Keratinocyte (primary cell): ENCODE results near the gene SMYD3. TPM values are rescaled to one million over a fixed set of nuclear protein-coding genes. Genes with fewer than 3 reads are reported as not detected.

Source experiments
- DNase-seq: peaks from one replicate; pipeline ENCODE4 v3.0.0-alpha.2; 2011; ENCODE audit warnings: low read depth, missing footprints, low spot score
- FAIRE-seq: peaks from 2 replicates; lab custom pipeline; 2011; peaks lifted over from hg19 to GRCh38; lab: Jason Lieb, UNC
- H2AFZ ChIP-seq: 2 replicates; pipeline ENCODE4 v1.6.0; 2012; ENCODE audit warnings: low read length, control low read depth, inconsistent platforms; ENCODE audit not compliant: control insufficient read depth
- H3K27ac ChIP-seq: 2 replicates; pipeline ENCODE4 v1.5.1; 2011; ENCODE audit warnings: low read length; ENCODE audit not compliant: control insufficient read depth, insufficient read depth
- H3K27me3 ChIP-seq: 3 replicates; pipeline ENCODE4 v1.6.0; 2011; ENCODE audit warnings: low read length; ENCODE audit not compliant: control insufficient read depth, insufficient read depth; ENCODE audit errors: extremely low read depth
- H3K36me3 ChIP-seq, 2 experiments: 2 replicates in 1 of 2; 3 replicates in 1 of 2; pipeline ENCODE4 v1.5.1; 2011; ENCODE audit warnings: low read length in 2 of 2, mild to moderate bottlenecking in 1 of 2; ENCODE audit not compliant: control insufficient read depth in 2 of 2, insufficient read depth in 2 of 2; ENCODE audit errors: extremely low read depth in 1 of 2
- H3K4me1 ChIP-seq: 3 replicates; pipeline ENCODE4 v1.5.1; 2011; ENCODE audit warnings: low read length; ENCODE audit not compliant: control insufficient read depth, insufficient read depth; ENCODE audit errors: extremely low read depth
- H3K4me2 ChIP-seq: 3 replicates; pipeline ENCODE4 v1.6.0; 2011; ENCODE audit warnings: low read depth, low read length; ENCODE audit not compliant: control insufficient read depth, insufficient read depth; ENCODE audit errors: extremely low read depth
- H3K4me3 ChIP-seq, 3 experiments: fragments of 200-600 bp in 1 of 3; sonication (generic) in 1 of 3; 2 replicates in 2 of 3; 3 replicates in 1 of 3; pipeline ENCODE4 v1.5.1; 2011 to 2016; ENCODE audit warnings: low read length in 3 of 3, mild to moderate bottlenecking in 3 of 3, control low read depth in 2 of 3, inconsistent platforms in 1 of 3, low read depth in 1 of 3, mixed read lengths in 1 of 3, mixed run types in 1 of 3, moderate library complexity in 1 of 3; ENCODE audit not compliant: control insufficient read depth in 2 of 3, insufficient read depth in 2 of 3; ENCODE audit errors: extremely low read depth in 1 of 3
- H3K79me2 ChIP-seq: 2 replicates; pipeline ENCODE4 v1.6.0; 2012; ENCODE audit warnings: low read length; ENCODE audit not compliant: control insufficient read depth, insufficient read depth
- H3K9ac ChIP-seq: 3 replicates; pipeline ENCODE4 v1.6.0; 2011; ENCODE audit warnings: low read length; ENCODE audit not compliant: control insufficient read depth, insufficient read depth; ENCODE audit errors: extremely low read depth
- H3K9me1 ChIP-seq: 3 replicates; pipeline ENCODE4 v1.6.0; 2011; ENCODE audit warnings: low read length; ENCODE audit not compliant: control insufficient read depth, insufficient read depth; ENCODE audit errors: extremely low read depth
- H3K9me3 ChIP-seq: 2 replicates; pipeline ENCODE4 v1.5.1; 2012; ENCODE audit warnings: low read depth, low read length; ENCODE audit not compliant: control insufficient read depth
- H4K20me1 ChIP-seq: 3 replicates; pipeline ENCODE4 v1.6.0; 2011; ENCODE audit warnings: low read length; ENCODE audit not compliant: control insufficient read depth, insufficient read depth; ENCODE audit errors: extremely low read depth
- EZH2 ChIP-seq: IDR thresholded peaks from one replicate; pipeline ENCODE4 v1.6.1; 2012; ENCODE audit warnings: inconsistent platforms, mild to moderate bottlenecking, low read length, moderate library complexity
- dilution Hi-C: fragments of 300-500 bp; cut with MboI; formaldehyde crosslinking; loops from one replicate; pipeline ENCODE4 v1.7.0; 2020; ENCODE audit warnings: low sequenced_read_pairs; ENCODE audit not compliant: extremely low pct_ligation_motif_present
- polyA plus RNA-seq, 5 experiments: library from polyadenylated mRNA; depleted of rRNA in 3 of 5; stranded (reverse) in 3 of 5; stranded (forward) in 1 of 5; unstranded in 1 of 5; fragments of >200 nt; gene quantifications; 1 replicate in 1 of 5; 2 replicates in 3 of 5; 3 replicates in 1 of 5; pipeline versions ENCODE4 v1.2.1 to v1.2.3, GENCODE V29; 2011 to 2012; ENCODE audit warnings: missing spikeins in 2 of 5, low read depth in 1 of 5, low replicate concordance in 1 of 5
- TF ChIP-seq, protein P1 (sequence below), 3 experiments: IDR thresholded peaks in 1 of 3; conservative IDR thresholded peaks in 1 of 3; optimal IDR thresholded peaks in 1 of 3; 2 replicates in 2 of 3; 3 replicates in 1 of 3; pipeline versions ENCODE3 to v1.5.1; 2011; ENCODE audit warnings: low read length in 3 of 3, mild to moderate bottlenecking in 3 of 3, moderate library complexity in 2 of 3, control low read depth in 1 of 3, inconsistent platforms in 1 of 3; ENCODE audit not compliant: insufficient read depth in 2 of 3; ENCODE audit errors: extremely low read depth in 1 of 3

Gene SMYD3
- polyA plus RNA-seq, 1 donor (not counting 4 experiments of a cell fraction or from before 2014, with no cell fraction given) = 31.0 TPM

- no peaks in the 10 kb centered on the region for H4K20me1 ChIP-seq
- H3K27me3 ChIP-seq = no peaks in the 10 kb centered on the region
- no peak overlapping the region for H3K9ac ChIP-seq
- TF ChIP-seq, protein P1, sequence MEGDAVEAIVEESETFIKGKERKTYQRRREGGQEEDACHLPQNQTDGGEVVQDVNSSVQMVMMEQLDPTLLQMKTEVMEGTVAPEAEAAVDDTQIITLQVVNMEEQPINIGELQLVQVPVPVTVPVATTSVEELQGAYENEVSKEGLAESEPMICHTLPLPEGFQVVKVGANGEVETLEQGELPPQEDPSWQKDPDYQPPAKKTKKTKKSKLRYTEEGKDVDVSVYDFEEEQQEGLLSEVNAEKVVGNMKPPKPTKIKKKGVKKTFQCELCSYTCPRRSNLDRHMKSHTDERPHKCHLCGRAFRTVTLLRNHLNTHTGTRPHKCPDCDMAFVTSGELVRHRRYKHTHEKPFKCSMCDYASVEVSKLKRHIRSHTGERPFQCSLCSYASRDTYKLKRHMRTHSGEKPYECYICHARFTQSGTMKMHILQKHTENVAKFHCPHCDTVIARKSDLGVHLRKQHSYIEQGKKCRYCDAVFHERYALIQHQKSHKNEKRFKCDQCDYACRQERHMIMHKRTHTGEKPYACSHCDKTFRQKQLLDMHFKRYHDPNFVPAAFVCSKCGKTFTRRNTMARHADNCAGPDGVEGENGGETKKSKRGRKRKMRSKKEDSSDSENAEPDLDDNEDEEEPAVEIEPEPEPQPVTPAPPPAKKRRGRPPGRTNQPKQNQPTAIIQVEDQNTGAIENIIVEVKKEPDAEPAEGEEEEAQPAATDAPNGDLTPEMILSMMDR (optimal IDR thresholded peaks at IDR 0.05 in 1 of 3, IDR thresholded peaks at IDR 0.05 in 1 of 3, conservative IDR thresholded peaks at IDR 0.05 in 1 of 3; ENCODE audit: extremely low read depth in 1 of 3, insufficient read depth in 2 of 3, low read length in 3 of 3) = no peak
- no peak for TF ChIP-seq EZH2
- peaks cover 20% of the 10 kb centered on the region for H3K9me3 ChIP-seq
- no peaks in the 10 kb centered on the region for H3K79me2 ChIP-seq
- DNase-seq = no peak
- no peak overlapping the region for H2AFZ ChIP-seq
- H3K27ac ChIP-seq = no peak overlapping the region
- H3K36me3 ChIP-seq = no peaks in the 10 kb centered on the region
- H3K9me1 ChIP-seq = no peaks in the 10 kb centered on the region
- no peak for FAIRE-seq
- no peak overlapping the region for H3K4me3 ChIP-seq
- no peak overlapping the region for H3K4me2 ChIP-seq
- dilution Hi-C loops = no loop called here
- no peaks in the 10 kb centered on the region for H3K4me1 ChIP-seq
Observed at GRCh38 chr1:246512635-246513034, 5.6 kb upstream of the SMYD3 start.

DNA sequence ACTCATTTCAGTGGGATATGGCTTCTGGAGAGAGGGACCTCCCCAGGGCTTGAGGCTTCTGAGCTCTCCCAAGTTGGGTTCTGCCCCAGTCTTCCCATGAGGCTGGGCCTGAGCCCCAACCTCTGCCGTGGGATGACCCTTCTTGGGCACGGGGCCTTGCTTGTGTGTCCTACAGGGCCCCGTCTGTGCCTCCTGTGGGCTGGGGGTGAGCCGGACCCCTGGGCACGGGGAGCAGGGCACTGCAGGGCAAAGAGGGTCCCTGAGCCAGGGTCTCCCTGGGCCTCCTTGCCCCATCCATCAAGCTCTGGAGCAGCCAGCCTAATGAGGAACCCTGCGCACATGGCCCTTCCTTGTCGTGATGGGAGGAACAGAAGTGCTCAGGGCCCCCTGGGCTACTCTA, 5.2 kb upstream of the SMYD3 start:
- peaks cover 2% of the 10 kb centered on the region for H3K4me1 ChIP-seq
- no peak overlapping the region for H3K4me3 ChIP-seq
- H3K4me2 ChIP-seq = no peak overlapping the region
- no peak overlapping the region for H3K27ac ChIP-seq
- H3K36me3 ChIP-seq = no peaks in the 10 kb centered on the region
- H3K27me3 ChIP-seq = no peaks in the 10 kb centered on the region
- H3K9ac ChIP-seq = no peak overlapping the region
- no peak for DNase-seq
- H3K9me3 ChIP-seq = peaks cover 19% of the 10 kb centered on the region
- H3K79me2 ChIP-seq = no peaks in the 10 kb centered on the region
- dilution Hi-C loops = no loop called here
- FAIRE-seq = no peak
- no peak overlapping the region for H2AFZ ChIP-seq
- H4K20me1 ChIP-seq = no peaks in the 10 kb centered on the region
- no peaks in the 10 kb centered on the region for H3K9me1 ChIP-seq
- TF ChIP-seq EZH2 = no peak
- TF ChIP-seq, protein P1 (optimal IDR thresholded peaks at IDR 0.05 in 1 of 3, IDR thresholded peaks at IDR 0.05 in 1 of 3, conservative IDR thresholded peaks at IDR 0.05 in 1 of 3; ENCODE audit: extremely low read depth in 1 of 3, insufficient read depth in 2 of 3, low read length in 3 of 3) = no peak
